GM12872 (cell line): Measurements from ENCODE around the gene NCK1.

ENCODE experiments used
- TF ChIP-seq, protein P1 (sequence below): IDR thresholded peaks from 3 replicates; pipeline ENCODE4 v1.5.1; 2011; ENCODE audit warnings: low read depth, mild to moderate bottlenecking, low read length, moderate library complexity; ENCODE audit not compliant: insufficient read depth

NCK1 gene

DNA sequence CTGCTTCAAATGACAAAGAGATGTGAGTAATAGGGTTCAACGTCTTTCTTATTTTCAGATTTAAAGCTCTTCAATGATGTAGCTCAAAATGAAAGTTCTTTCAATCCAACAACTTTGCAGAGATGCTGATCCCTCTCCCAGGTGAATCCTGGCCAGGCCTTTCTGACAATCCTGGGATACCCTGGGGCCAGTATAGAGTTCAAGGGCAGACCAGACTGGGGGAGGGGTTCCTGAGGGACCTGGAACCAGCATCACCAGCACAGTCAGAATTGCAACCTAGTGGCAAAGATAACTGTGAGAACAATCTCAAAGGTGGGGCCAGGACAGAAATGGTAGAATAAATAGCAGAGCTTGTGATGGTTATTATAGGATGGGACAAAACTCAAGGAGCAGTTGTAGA lies 19.7 kb upstream of the NCK1 start:
- TF ChIP-seq, protein P1, sequence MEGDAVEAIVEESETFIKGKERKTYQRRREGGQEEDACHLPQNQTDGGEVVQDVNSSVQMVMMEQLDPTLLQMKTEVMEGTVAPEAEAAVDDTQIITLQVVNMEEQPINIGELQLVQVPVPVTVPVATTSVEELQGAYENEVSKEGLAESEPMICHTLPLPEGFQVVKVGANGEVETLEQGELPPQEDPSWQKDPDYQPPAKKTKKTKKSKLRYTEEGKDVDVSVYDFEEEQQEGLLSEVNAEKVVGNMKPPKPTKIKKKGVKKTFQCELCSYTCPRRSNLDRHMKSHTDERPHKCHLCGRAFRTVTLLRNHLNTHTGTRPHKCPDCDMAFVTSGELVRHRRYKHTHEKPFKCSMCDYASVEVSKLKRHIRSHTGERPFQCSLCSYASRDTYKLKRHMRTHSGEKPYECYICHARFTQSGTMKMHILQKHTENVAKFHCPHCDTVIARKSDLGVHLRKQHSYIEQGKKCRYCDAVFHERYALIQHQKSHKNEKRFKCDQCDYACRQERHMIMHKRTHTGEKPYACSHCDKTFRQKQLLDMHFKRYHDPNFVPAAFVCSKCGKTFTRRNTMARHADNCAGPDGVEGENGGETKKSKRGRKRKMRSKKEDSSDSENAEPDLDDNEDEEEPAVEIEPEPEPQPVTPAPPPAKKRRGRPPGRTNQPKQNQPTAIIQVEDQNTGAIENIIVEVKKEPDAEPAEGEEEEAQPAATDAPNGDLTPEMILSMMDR, result no peak

DNA sequence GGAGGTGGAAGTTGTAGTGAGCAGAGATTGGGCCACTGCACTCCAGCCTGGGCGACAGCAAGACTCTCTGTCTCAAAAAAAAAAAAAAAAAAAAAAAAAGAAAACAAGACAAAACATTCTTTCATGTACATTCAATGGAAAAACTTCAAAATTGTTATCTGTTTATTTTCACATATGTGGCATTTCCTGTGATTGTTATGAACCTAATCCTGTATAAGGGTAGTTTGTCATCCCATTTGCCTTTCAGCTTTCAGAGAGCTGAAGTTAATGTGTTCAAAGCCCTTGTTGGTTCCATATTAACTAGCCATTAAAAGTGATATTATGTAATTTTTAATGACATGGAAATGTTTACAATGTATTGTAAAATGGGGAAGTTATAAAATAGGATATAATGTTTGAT lies 17.3 kb upstream of the NCK1 start:
- TF ChIP-seq, protein P1, result no peak

DNA sequence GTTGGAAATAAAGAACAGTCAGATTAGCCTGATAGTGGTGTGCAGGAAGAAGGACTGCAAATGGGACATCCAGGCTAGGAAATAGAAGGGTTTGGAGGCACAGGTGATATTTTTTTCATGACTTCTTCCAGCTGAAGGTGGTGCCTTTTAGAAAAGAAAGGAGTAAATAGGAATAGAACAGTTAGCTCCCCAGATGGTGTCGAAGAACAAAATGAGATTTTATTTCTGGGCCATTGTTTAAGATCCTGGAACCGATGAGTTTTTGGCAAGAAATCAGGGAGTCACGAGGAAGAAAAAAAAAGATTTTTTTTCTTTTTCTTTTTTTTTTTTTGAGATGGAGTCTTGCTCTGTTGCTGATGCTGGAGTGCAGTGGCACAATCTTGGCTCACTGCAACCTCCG lies 9.8 kb upstream of the NCK1 start:
- TF ChIP-seq, protein P1, result no peak

DNA sequence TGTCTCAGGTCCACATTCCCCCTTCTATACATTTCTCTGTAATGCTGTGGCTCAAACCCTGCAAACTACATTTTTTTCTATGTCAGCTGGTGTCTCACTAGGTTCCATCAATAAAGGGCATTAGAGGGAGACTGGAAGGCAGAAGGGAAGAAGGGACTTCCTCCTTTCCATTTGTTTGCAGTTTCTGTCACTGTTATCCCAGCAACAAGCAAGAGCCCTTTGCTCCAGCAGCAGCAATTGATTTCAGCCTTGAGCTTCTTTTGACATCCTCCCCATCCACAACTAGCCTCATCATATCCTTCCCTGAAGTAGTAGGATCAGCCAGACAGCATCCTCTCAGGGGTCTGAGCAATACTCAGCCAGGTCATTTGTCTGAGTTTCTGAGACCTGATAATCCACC lies 5.3 kb upstream of the NCK1 start:
- TF ChIP-seq, protein P1, result no peak

DNA sequence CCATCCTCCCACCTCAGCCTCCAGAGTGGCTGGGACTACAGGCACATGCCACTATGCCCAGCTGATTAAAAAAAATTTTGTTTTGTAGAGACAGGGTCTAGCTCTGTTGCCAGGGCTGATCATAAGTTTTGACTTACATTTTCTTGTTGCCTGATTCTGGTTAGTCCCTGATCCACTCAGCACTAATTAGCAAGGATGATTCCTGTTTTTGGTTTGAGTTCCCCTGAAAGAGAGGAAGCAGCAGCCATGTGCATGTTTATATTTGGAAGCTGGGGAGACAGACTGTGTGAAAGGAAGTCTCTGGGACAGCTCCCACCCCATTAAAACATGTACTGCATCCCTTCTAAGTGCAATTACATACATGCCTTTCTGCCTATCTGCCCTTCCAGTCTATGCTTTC lies 3.6 kb upstream of the NCK1 start:
- TF ChIP-seq, protein P1, result no peak

DNA sequence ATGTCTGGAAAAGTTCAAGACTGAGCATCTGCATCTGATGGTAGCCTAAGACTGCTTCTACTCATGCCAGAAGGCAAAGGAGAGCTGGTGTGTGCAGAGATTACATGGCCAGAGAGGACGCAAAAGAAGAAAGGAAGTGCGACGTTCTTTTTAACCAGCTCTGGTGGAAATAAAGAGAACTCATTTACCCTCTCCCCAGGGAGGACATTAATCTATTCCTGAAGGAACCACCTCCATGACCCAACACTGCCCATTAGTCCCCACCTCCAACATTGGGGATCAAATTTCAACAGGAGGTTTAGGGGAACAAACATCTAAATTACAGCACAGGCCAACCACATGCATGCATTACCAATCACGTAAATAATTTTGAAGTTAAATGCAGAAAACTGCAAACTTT lies 1.5 kb upstream of the NCK1 start:
- TF ChIP-seq, protein P1, result no peak

DNA sequence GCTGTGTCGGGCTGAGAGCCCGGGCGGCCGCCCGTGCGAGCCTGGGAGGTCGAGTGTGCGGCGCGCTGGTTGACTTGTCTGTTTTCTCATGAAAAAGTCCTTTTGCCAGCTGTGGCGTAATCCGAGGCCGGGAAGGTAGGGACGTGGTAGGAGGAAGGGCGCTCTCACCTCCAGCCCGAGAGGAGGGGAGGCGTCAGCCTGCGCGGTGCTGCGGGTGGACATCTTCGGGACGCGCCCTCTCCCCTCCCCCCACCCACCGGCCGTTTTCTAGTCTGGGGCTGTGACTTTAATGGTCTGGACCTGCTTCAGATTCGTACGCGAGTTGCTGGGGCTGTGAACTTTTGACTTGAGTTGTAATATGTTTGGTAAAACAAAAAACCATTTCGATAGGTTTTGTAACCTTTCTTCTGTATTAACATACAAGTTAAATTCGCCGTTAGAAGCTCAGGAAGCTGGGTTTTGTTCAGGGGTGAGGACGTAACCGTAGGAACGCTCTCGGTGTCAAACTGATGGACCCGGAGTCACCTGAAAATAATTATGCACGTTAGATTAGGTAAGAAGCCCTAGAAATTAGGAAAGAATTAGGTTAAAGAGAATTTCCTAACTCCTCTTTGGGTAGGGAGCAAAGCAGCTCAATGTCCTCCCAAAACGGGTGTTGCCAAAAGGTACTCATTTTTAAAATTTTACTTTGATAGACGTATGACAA lies 762 bp downstream of the NCK1 start:
- TF ChIP-seq, protein P1, result no peak

DNA sequence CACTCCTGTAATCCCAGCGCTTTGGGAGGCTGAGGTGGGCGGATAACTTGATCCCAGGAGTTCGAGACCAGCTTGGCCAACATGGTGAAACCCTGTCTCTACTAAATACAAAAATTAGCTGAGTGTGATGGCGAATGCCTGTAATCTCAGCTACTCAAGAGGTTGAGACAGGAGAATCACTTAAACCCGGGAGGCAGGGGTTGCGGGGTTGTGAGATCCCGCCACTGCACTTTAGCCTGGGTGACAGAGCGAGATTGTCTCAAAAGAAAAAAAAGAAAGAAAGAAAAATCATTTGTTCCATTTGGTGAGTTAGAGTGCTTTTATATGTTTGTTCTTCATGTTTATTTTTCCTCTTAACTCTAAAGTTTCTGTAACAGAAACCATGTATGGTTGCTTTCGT lies 7.3 kb downstream of the NCK1 start:
- TF ChIP-seq, protein P1, result no peak
